ENCODE data around the gene IQCK. TPM values are rescaled to one million over a fixed set of nuclear protein-coding genes. Genes with fewer than 3 reads are reported as not detected.
A peak's percentile ranks its signal among the peaks of the same experiment; 100 is the strongest.

Gene IQCK
- total RNA-seq, 1 donor from 2014 or later: 1.3 TPM

- TF ChIP-seq CTCF (IDR thresholded peaks at IDR 0.05; ENCODE audit: insufficient read depth, low read length, severe bottlenecking): no peak
- Histone ChIP-seq H3K4me3 (ENCODE audit: low read depth, low read length) (no peak overlapping the region), H3K27me3 (ENCODE audit: control insufficient read depth, insufficient read depth, low read length) (no peaks in the 10 kb centered on the region), H3K36me3 (ENCODE audit: control insufficient read depth, insufficient read depth, low read length) (peaks cover 5% of the 10 kb centered on the region)
- DNase-seq (ENCODE audit: low read depth) (no peak), FAIRE-seq (no peak)
Measured at GRCh38 chr16:19701091-19701490, 17.0 kb upstream of the IQCK start.

- no peak for FAIRE-seq
- TF ChIP-seq CTCF (IDR thresholded peaks at IDR 0.05; ENCODE audit: insufficient read depth, low read length, severe bottlenecking): no peak
Measured at GRCh38 chr16:19703172-19703889, 14.7 kb upstream of the IQCK start.

GRCh38 chr16:19704321-19705145 is 13.5 kb upstream of the IQCK start:
- H3K36me3 ChIP-seq (ENCODE audit: control insufficient read depth, insufficient read depth, low read length): peaks cover 8% of the 10 kb centered on the region
- FAIRE-seq (no peak), DNase-seq (ENCODE audit: low read depth) (peak; percentile 42)
- H3K27me3 ChIP-seq (ENCODE audit: control insufficient read depth, insufficient read depth, low read length): no peaks in the 10 kb centered on the region
- no peak overlapping the region for H3K4me3 ChIP-seq (ENCODE audit: low read depth, low read length)
- TF ChIP-seq CTCF (IDR thresholded peaks at IDR 0.05; ENCODE audit: insufficient read depth, low read length, severe bottlenecking): no peak

More at GRCh38 chr16:19703172-19703889, 14.7 kb upstream of the IQCK start:
- H3K36me3 ChIP-seq (ENCODE audit: control insufficient read depth, insufficient read depth, low read length): peaks cover 8% of the 10 kb centered on the region
- no peaks in the 10 kb centered on the region for H3K27me3 ChIP-seq (ENCODE audit: control insufficient read depth, insufficient read depth, low read length)
- H3K4me3 ChIP-seq (ENCODE audit: low read depth, low read length): no peak overlapping the region
- no peak for DNase-seq (ENCODE audit: low read depth)

- no peak for DNase-seq (ENCODE audit: low read depth)
- no peaks in the 10 kb centered on the region for H3K27me3 ChIP-seq (ENCODE audit: control insufficient read depth, insufficient read depth, low read length)
- peaks cover 13% of the 10 kb centered on the region for H3K36me3 ChIP-seq (ENCODE audit: control insufficient read depth, insufficient read depth, low read length)
- FAIRE-seq: peak; percentile 76
- no peak overlapping the region for H3K4me3 ChIP-seq (ENCODE audit: low read depth, low read length)
- TF ChIP-seq CTCF (IDR thresholded peaks at IDR 0.05; ENCODE audit: insufficient read depth, low read length, severe bottlenecking): no peak
Measured at GRCh38 chr16:19705146-19705501, 12.9 kb upstream of the IQCK start.

- no peak overlapping the region for H3K4me3 ChIP-seq (ENCODE audit: low read depth, low read length)
- DNase-seq (ENCODE audit: low read depth): no peak
- peaks cover 16% of the 10 kb centered on the region for H3K36me3 ChIP-seq (ENCODE audit: control insufficient read depth, insufficient read depth, low read length)
- TF ChIP-seq CTCF (IDR thresholded peaks at IDR 0.05; ENCODE audit: insufficient read depth, low read length, severe bottlenecking): no peak
- H3K27me3 ChIP-seq (ENCODE audit: control insufficient read depth, insufficient read depth, low read length): no peaks in the 10 kb centered on the region
- FAIRE-seq: no peak
Measured at GRCh38 chr16:19705843-19706242, 12.2 kb upstream of the IQCK start.
